K562 (cell line): ENCODE measurements around the gene APOL2. TPM values are rescaled to one million over a fixed set of nuclear protein-coding genes. Genes with fewer than 3 reads are reported as not detected.

Source experiments
- ATAC-seq: fragments of 200-7000 bp; cut with Tn5 transposase; 3 replicates; pipeline ENCODE4 v1.9.1; 2020; ENCODE audit warnings: moderate library complexity
- BruUV-seq: library from RNA; stranded (reverse); fragments of 400-500 nt; replicated peaks from 2 replicates; lab custom pipeline; 2021; lab: Mats Ljungman, UMichigan
- CTCF ChIA-PET: fragments of 300-600 bp; formaldehyde crosslinking; extraction: SDS; loops from one replicate; lab custom pipeline; 2021; ENCODE audit warnings: low intra/inter-chr PET ratio; lab: Yijun Ruan, JAX
- POLR2A ChIA-PET: fragments of 300-600, 350-650 bp; sonication (Branson Sonifier 250); formaldehyde crosslinking; extraction: SDS; loops from one replicate; lab custom pipeline; 2021; ENCODE audit warnings: antibody characterized with exemption, inconsistent platforms; lab: Yijun Ruan, JAX
- DNase-seq, 4 experiments: peaks; one replicate each; pipeline versions ENCODE4 v3.0.0 to v3.0.0-alpha.2; 2011 to 2018; ENCODE audit warnings: low spot score in 3 of 4, mixed read lengths in 3 of 4; ENCODE audit errors: extremely low read depth in 1 of 4
- FAIRE-seq: peaks from 2 replicates; lab custom pipeline; 2011; peaks lifted over from hg19 to GRCh38; lab: Jason Lieb, UNC
- H2AFZ ChIP-seq: 2 replicates; pipeline ENCODE4 v1.6.0; 2011; ENCODE audit warnings: low read depth, low read length, control low read depth, inconsistent platforms
- H3K27ac ChIP-seq: fragments of 200-600 bp; 3 replicates; pipeline ENCODE4 v1.8.0; 2011; ENCODE audit warnings: low read depth, mild to moderate bottlenecking, control low read depth, inconsistent platforms, low read length, moderate library complexity, mixed read lengths; ENCODE audit errors: extremely low read depth
- H3K27me3 ChIP-seq, 2 experiments: fragments of 300-600 bp in 1 of 2; 2 replicates in 1 of 2; 3 replicates in 1 of 2; pipeline versions ENCODE4 v1.6.0 to v1.8.0; 2011; ENCODE audit warnings: inconsistent platforms in 2 of 2, low read length in 2 of 2, mild to moderate bottlenecking in 1 of 2, mixed read lengths in 1 of 2, moderate library complexity in 1 of 2; ENCODE audit not compliant: control insufficient read depth in 2 of 2, insufficient read depth in 2 of 2
- H3K36me3 ChIP-seq: fragments of 300-600 bp; 3 replicates; pipeline ENCODE4 v1.8.0; 2011; ENCODE audit warnings: mild to moderate bottlenecking, low read length, inconsistent platforms; ENCODE audit not compliant: control insufficient read depth, insufficient read depth
- H3K4me1 ChIP-seq, 2 experiments: fragments of 200-600 bp in 1 of 2; replicated peaks in 1 of 2; 2 replicates in 1 of 2; 3 replicates in 1 of 2; pipeline versions ENCODE4 v1.5.1 to v1.8.0; 2011; ENCODE audit warnings: inconsistent platforms in 2 of 2, low read length in 2 of 2, mild to moderate bottlenecking in 1 of 2, mixed read lengths in 1 of 2, moderate library complexity in 1 of 2; ENCODE audit not compliant: control insufficient read depth in 2 of 2, insufficient read depth in 2 of 2
- H3K4me2 ChIP-seq: 2 replicates; pipeline ENCODE4 v1.6.1; 2011; ENCODE audit warnings: low read length, control low read depth, inconsistent platforms, mixed read lengths; ENCODE audit not compliant: insufficient read depth
- H3K4me3 ChIP-seq: fragments of 200-600 bp; sonication (generic), shearing (Covaris generic); 2 replicates; pipeline ENCODE4 v1.5.1; 2016; ENCODE audit warnings: control low read depth, inconsistent platforms
- H3K79me2 ChIP-seq: fragments of 200-600 bp; 3 replicates; pipeline ENCODE4 v1.8.0; 2011; ENCODE audit warnings: low read length, inconsistent platforms; ENCODE audit not compliant: control insufficient read depth, insufficient read depth
- H3K9ac ChIP-seq, 2 experiments: 2 replicates each; pipeline versions ENCODE4 v1.6.0 to v1.6.1; 2011; ENCODE audit warnings: low read depth in 2 of 2, low read length in 2 of 2, control low read depth in 1 of 2, inconsistent platforms in 1 of 2, mild to moderate bottlenecking in 1 of 2, mixed read lengths in 1 of 2; ENCODE audit not compliant: insufficient read depth in 1 of 2
- H3K9me1 ChIP-seq: one replicate; pipeline ENCODE4 v1.6.0; 2011; ENCODE audit warnings: inconsistent platforms, mild to moderate bottlenecking, low read length, moderate library complexity; ENCODE audit not compliant: control insufficient read depth, insufficient read depth
- H3K9me3 ChIP-seq: replicated peaks from 2 replicates; pipeline ENCODE4 v1.5.1; 2011; ENCODE audit warnings: low read depth, low read length, inconsistent platforms; ENCODE audit not compliant: control insufficient read depth, insufficient read depth
- H4K20me1 ChIP-seq: replicated peaks from 2 replicates; pipeline ENCODE4 v1.6.1; 2011; ENCODE audit warnings: low read length, inconsistent platforms, mixed read lengths; ENCODE audit not compliant: control insufficient read depth, insufficient read depth
- POLR2A ChIP-seq: fragments of 450-650 bp; conservative IDR thresholded peaks from 2 replicates; pipeline ENCODE4 v1.6.1; 2016
- YY1 ChIP-seq, 3 experiments: IDR thresholded peaks; 2 replicates each; pipeline ENCODE4 v1.6.1; 2011; ENCODE audit warnings: low read length in 2 of 3, mild to moderate bottlenecking in 2 of 3, moderate library complexity in 2 of 3, borderline replicate concordance in 1 of 3, control low read depth in 1 of 3, low read depth in 1 of 3; ENCODE audit not compliant: insufficient read depth in 3 of 3, insufficient replicate concordance in 2 of 3, control insufficient read depth in 1 of 3, insufficient read length in 1 of 3; ENCODE audit errors: extremely low read depth in 1 of 3
- ZBTB43 ChIP-seq: sonication (generic); formaldehyde crosslinking; IDR thresholded peaks from 2 replicates; pipeline ENCODE4 v1.8.0; 2023; ENCODE audit warnings: mild to moderate bottlenecking, missing genetic modification reagents
- WGBS: fragments of 100-300 bp; shearing (Covaris generic); methylation state at CpG from one replicate; pipeline ENCODE4 v1.1.6; 2016; ENCODE audit warnings: low coverage, mixed read lengths; ENCODE audit not compliant: insufficient coverage; ENCODE audit errors: missing lambda C conversion rate; 5-methylcytosine and 5-hydroxymethylcytosine counted together
- in situ Hi-C: fragments of 300-500 bp; cut with MboI; formaldehyde crosslinking; loops from 4 replicates; pipeline ENCODE4 v1.15.0; 2018; ENCODE audit warnings: inconsistent platforms, mixed read lengths
- intact Hi-C: fragments of 100-400 bp; cut with micrococcal nuclease; formaldehyde crosslinking; loops from 2 replicates; pipeline ENCODE4 v1.14.2; 2022
- polyA plus RNA-seq, 8 experiments: library from polyadenylated mRNA; depleted of rRNA in 4 of 8; stranded (reverse) in 5 of 8; unstranded in 3 of 8; fragments of >200 nt; fragmentation: Nextera tagmentation in 2 of 8; fragmentation: Illumina TruSeq in 1 of 8; extraction: Ambion mirVana in 2 of 8; extraction: Trizol in 1 of 8; gene quantifications; 2 replicates each; pipeline versions ENCODE4 v1.2.1 to v1.2.3, GENCODE V29; 2011 to 2014; ENCODE audit warnings: inconsistent platforms in 1 of 8, missing spikeins in 1 of 8
- total RNA-seq, 7 experiments: library from RNA; depleted of rRNA in 6 of 7; stranded (reverse); fragments of >200 nt in 6 of 7; fragmentation: Illumina TruSeq in 2 of 7; extraction: Trizol in 2 of 7; gene quantifications; 2 replicates each; pipeline versions ENCODE4 v1.2.1 to v1.2.3, GENCODE V29; 2011 to 2021; ENCODE audit warnings: low replicate concordance in 1 of 7
- TF ChIP-seq, protein P1 (sequence below): fragments of 450-650 bp; IDR thresholded peaks from 2 replicates; pipeline ENCODE4 v1.6.1; 2016

APOL2 gene
- total and polyA plus RNA-seq, 9 of the 15 experiments (the other 6 are each of a cell fraction or from before 2014, with no cell fraction given) = 2.7 to 10.6 (median 8.9) TPM

GRCh38 chr22:36220451-36220921 lies 18.8 kb downstream of the APOL2 start:
- in situ Hi-C loops (no loop called here), intact Hi-C loops (loop anchor here (5.0 kb wide), 2 partner anchors 38 to 73 kb away; no protein-coding TSS in a partner anchor)
- no peaks in the 10 kb centered on the region for H3K36me3 ChIP-seq
- no TSS peak for BruUV-seq
- DNase-seq (no peak), FAIRE-seq (no peak), ATAC-seq (no peak)
- peaks cover 0 to 8% of the 10 kb centered on the region in 2 experiments; a peak in 2 of 5 replicates for H3K4me1 ChIP-seq
- no peaks in the 10 kb centered on the region for H3K27me3 ChIP-seq
- no peak overlapping the region for H3K4me3 ChIP-seq
- peak overlapping the region; percentile 65 for H2AFZ ChIP-seq
- no peak overlapping the region for H3K9ac ChIP-seq
- H3K4me2 ChIP-seq = no peak overlapping the region
- H3K9me1 ChIP-seq = no peaks in the 10 kb centered on the region
- POLR2A ChIA-PET = no interaction called here
- WGBS = 59% methylated on average over 6 of the region's 9 CpGs
- H3K79me2 ChIP-seq = no peaks in the 10 kb centered on the region
- H3K9me3 ChIP-seq = no peaks in the 10 kb centered on the region
- H3K27ac ChIP-seq = no peak overlapping the region
- CTCF ChIA-PET = interaction anchor here (1.8 kb wide), 1 partner anchor 25 kb away, joined by 6 read pairs; no protein-coding TSS in a partner anchor
- TF ChIP-seq ZBTB43 (CRISPR knock-in tag) (no peak), YY1 (IDR thresholded peaks at IDR 0.05; ENCODE audit: borderline replicate concordance in 1 of 3, control insufficient read depth in 1 of 3, extremely low read depth in 1 of 3, insufficient read depth in 3 of 3, insufficient read length in 1 of 3, insufficient replicate concordance in 2 of 3, low read depth in 1 of 3, low read length in 2 of 3) (no peak), POLR2A (no peak)
- TF ChIP-seq, protein P1, sequence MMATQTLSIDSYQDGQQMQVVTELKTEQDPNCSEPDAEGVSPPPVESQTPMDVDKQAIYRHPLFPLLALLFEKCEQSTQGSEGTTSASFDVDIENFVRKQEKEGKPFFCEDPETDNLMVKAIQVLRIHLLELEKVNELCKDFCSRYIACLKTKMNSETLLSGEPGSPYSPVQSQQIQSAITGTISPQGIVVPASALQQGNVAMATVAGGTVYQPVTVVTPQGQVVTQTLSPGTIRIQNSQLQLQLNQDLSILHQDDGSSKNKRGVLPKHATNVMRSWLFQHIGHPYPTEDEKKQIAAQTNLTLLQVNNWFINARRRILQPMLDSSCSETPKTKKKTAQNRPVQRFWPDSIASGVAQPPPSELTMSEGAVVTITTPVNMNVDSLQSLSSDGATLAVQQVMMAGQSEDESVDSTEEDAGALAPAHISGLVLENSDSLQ = peak; percentile 22; the same call in 1 of the 2 replicates
- H4K20me1 ChIP-seq = no peaks in the 10 kb centered on the region
